ENCODE measurements around the gene NKX2-1. TPM values are rescaled to one million over a fixed set of nuclear protein-coding genes. Genes with fewer than 3 reads are reported as not detected.

The NKX2-1 gene
- total and polyA plus RNA-seq, 7 experiments from 2014 or later, result not detected

- Histone ChIP-seq H3K9me3 (ENCODE audit: control insufficient read depth in 2 of 3, low read length in 3 of 3) (no peaks in the 10 kb centered on the region), H3K36me3 (ENCODE audit: control insufficient read depth in 2 of 3, insufficient read depth in 3 of 3, low read length in 3 of 3) (no peaks in the 10 kb centered on the region), H3K27ac (ENCODE audit: low read depth, low read length) (no peak overlapping the region), H3K4me1 (ENCODE audit: control insufficient read depth in 2 of 2, insufficient read depth in 2 of 2, low read length in 2 of 2) (no peaks in the 10 kb centered on the region), H3K27me3 (ENCODE audit: control insufficient read depth in 2 of 2, insufficient read depth in 2 of 2, low read length in 2 of 2) (no peaks in the 10 kb centered on the region), H3K4me3 (ENCODE audit: low read length) (no peak overlapping the region)
- Mint-ChIP-seq H3K4me3 (no peak overlapping the region), H3K27me3 (peaks cover 3 to 39% (median 20%) of the 10 kb centered on the region in 5 donors), H3K9me3 (peaks cover 0 to 11% (median 0%) of the 10 kb centered on the region in 11 donors), H3K27ac (no peak overlapping the region), H3K36me3 (no peaks in the 10 kb centered on the region), H3K4me1 (no peaks in the 10 kb centered on the region)
- CTCF ChIA-PET, result no interaction called here
- DNase-seq (no peak), ATAC-seq (no peak)
- intact Hi-C loops (cut with micrococcal nuclease), result no loop called here
- POLR2A ChIA-PET, result no interaction called here
Measured at GRCh38 chr14:36474593-36474992, 45.4 kb downstream of the NKX2-1 start.

- ATAC-seq (no peak), DNase-seq (no peak)
- no peaks in the 10 kb centered on the region for H3K36me3 ChIP-seq (ENCODE audit: control insufficient read depth in 2 of 3, insufficient read depth in 3 of 3, low read length in 3 of 3)
- intact Hi-C loops (cut with micrococcal nuclease), result no loop called here
- POLR2A ChIA-PET, result no interaction called here
- no peaks in the 10 kb centered on the region for H3K9me3 ChIP-seq (ENCODE audit: control insufficient read depth in 2 of 3, low read length in 3 of 3)
- Mint-ChIP-seq H3K4me1 (no peaks in the 10 kb centered on the region), H3K4me3 (no peak overlapping the region), H3K27ac (no peak overlapping the region), H3K27me3 (peaks cover 3 to 36% (median 19%) of the 10 kb centered on the region in 5 donors), H3K9me3 (peaks cover 0 to 8% (median 0%) of the 10 kb centered on the region in 11 donors), H3K36me3 (no peaks in the 10 kb centered on the region)
- no peak overlapping the region for H3K4me3 ChIP-seq (ENCODE audit: low read length)
- CTCF ChIA-PET, result no interaction called here
- H3K27me3 ChIP-seq (ENCODE audit: control insufficient read depth in 2 of 2, insufficient read depth in 2 of 2, low read length in 2 of 2), result no peaks in the 10 kb centered on the region
- no peaks in the 10 kb centered on the region for H3K4me1 ChIP-seq (ENCODE audit: control insufficient read depth in 2 of 2, insufficient read depth in 2 of 2, low read length in 2 of 2)
- H3K27ac ChIP-seq (ENCODE audit: low read depth, low read length), result no peak overlapping the region
Measured at GRCh38 chr14:36471431-36471830, 48.6 kb downstream of the NKX2-1 start.

- H3K27ac ChIP-seq (ENCODE audit: low read depth, low read length), result no peak overlapping the region
- no peak for ATAC-seq
- H3K4me3 ChIP-seq (ENCODE audit: low read length), result no peak overlapping the region
- H3K4me1 ChIP-seq (ENCODE audit: control insufficient read depth in 2 of 2, insufficient read depth in 2 of 2, low read length in 2 of 2), result no peaks in the 10 kb centered on the region
- CTCF ChIA-PET, result no interaction called here
- intact Hi-C loops (cut with micrococcal nuclease), result no loop called here
- Mint-ChIP-seq H3K4me1 (no peaks in the 10 kb centered on the region), H3K27ac (no peak overlapping the region), H3K9me3 (peaks cover 0 to 5% (median 0%) of the 10 kb centered on the region in 11 donors), H3K4me3 (no peak overlapping the region), H3K36me3 (no peaks in the 10 kb centered on the region), H3K27me3 (peaks cover 0 to 32% (median 23%) of the 10 kb centered on the region in 5 donors)
- POLR2A ChIA-PET, result no interaction called here
- no peak for DNase-seq
- no peaks in the 10 kb centered on the region for H3K27me3 ChIP-seq (ENCODE audit: control insufficient read depth in 2 of 2, insufficient read depth in 2 of 2, low read length in 2 of 2)
- no peaks in the 10 kb centered on the region for H3K36me3 ChIP-seq (ENCODE audit: control insufficient read depth in 2 of 3, insufficient read depth in 3 of 3, low read length in 3 of 3)
- no peaks in the 10 kb centered on the region for H3K9me3 ChIP-seq (ENCODE audit: control insufficient read depth in 2 of 3, low read length in 3 of 3)
Measured at GRCh38 chr14:36467332-36467731, 52.7 kb downstream of the NKX2-1 start.

Other genes with a start within 250 kb of the NKX2-1 start
- gene MBIP, start 199.6 kb downstream of the NKX2-1 start, total RNA-seq, result 10 to 100 TPM; 22.5 to 42.7 (median 24.6) TPM
- 10 to 100 TPM; 24.7 to 29.3 TPM for gene MBIP, start 199.6 kb downstream of the NKX2-1 start, polyA plus RNA-seq
- not detected for gene NKX2-8, start 62.4 kb upstream of the NKX2-1 start, total RNA-seq
- not detected for gene NKX2-8, start 62.4 kb upstream of the NKX2-1 start, polyA plus RNA-seq
- not detected for gene PAX9, start 141.6 kb upstream of the NKX2-1 start, total RNA-seq
- under 1 TPM in 1 of 2 donors, not detected in 1; 0.05 TPM for gene PAX9, start 141.6 kb upstream of the NKX2-1 start, polyA plus RNA-seq